NCI-H1930 (cell line): ENCODE data around the gene WTIP.
"Not testable (repeated sequence)": the region's sequence is repeated elsewhere in the genome, so short reads cannot be mapped to it uniquely, and the experiment has no call there.

ENCODE experiments used
- DNase-seq, 2 experiments: peaks; one replicate each; lab custom pipeline; 2025; lab: John Stamatoyannopoulos, UW

The WTIP gene

GRCh38 chr19:34503531-34504272, 22.1 kb downstream of the WTIP start:
- DNase-seq, result no peak

- DNase-seq, result no peak
These were observed 22.8 kb downstream of the WTIP start for GRCh38 chr19:34504273-34504808.

- DNase-seq, result no peak
These were observed 23.3 kb downstream of the WTIP start for GRCh38 chr19:34504809-34505291.

- no peak for DNase-seq
These were observed 23.9 kb downstream of the WTIP start for GRCh38 chr19:34505321-34506025.

- DNase-seq, result no peak
These were observed 24.4 kb downstream of the WTIP start for GRCh38 chr19:34506026-34506370.

- DNase-seq, result no peak
These were observed 26.0 kb downstream of the WTIP start for GRCh38 chr19:34507414-34508067.

GRCh38 chr19:34508540-34508939, 27.0 kb downstream of the WTIP start:
- DNase-seq, result no peak

GRCh38 chr19:34510904-34511303, 29.3 kb downstream of the WTIP start:
- DNase-seq, result not testable (repeated sequence)

GRCh38 chr19:34512254-34512822, 30.8 kb downstream of the WTIP start:
- DNase-seq, result no peak

- no peak for DNase-seq
These were observed 32.2 kb downstream of the WTIP start for GRCh38 chr19:34513767-34514166.

- DNase-seq, result no peak
These were observed 38.0 kb downstream of the WTIP start for GRCh38 chr19:34519602-34520001.

GRCh38 chr19:34523408-34523807, 41.9 kb downstream of the WTIP start:
- DNase-seq, result no peak

GRCh38 chr19:34525001-34525400, 43.4 kb downstream of the WTIP start:
- DNase-seq, result no peak

GRCh38 chr19:34534206-34534605, 52.6 kb downstream of the WTIP start:
- DNase-seq, result no peak

GRCh38 chr19:34539396-34539795, 57.8 kb downstream of the WTIP start:
- no peak for DNase-seq

- no peak for DNase-seq
These were observed 59.4 kb downstream of the WTIP start for GRCh38 chr19:34540811-34541557.

- DNase-seq, result no peak
These were observed 68.3 kb downstream of the WTIP start for GRCh38 chr19:34549833-34550232.

- peak in 1 of 2 experiments; percentile 27 for DNase-seq
These were observed 73.9 kb downstream of the WTIP start for GRCh38 chr19:34555447-34555846.

GRCh38 chr19:34556488-34556887, 74.9 kb downstream of the WTIP start:
- no peak for DNase-seq

- DNase-seq, result no peak
These were observed 77.5 kb downstream of the WTIP start for GRCh38 chr19:34559045-34559444.

GRCh38 chr19:34560229-34560628, 78.7 kb downstream of the WTIP start:
- DNase-seq, result no peak
